Tibial artery (tissue), 4 donors: Measurements from ENCODE around the gene LDAF1.
"Not testable (repeated sequence)": the region's sequence is repeated elsewhere in the genome, so short reads cannot be mapped to it uniquely, and the experiment has no call there.

Experiments
- DNase-seq, 2 donors: peaks; one replicate each; pipeline ENCODE4 v3.0.0-alpha.2; 2019
- H3K27ac ChIP-seq, 2 donors: fragments of 200-600 bp; sonication (generic) in 1 of 2; 1 replicate in 1 of 2; 2 replicates in 1 of 2; pipeline ENCODE4 v1.5.1; 2018 to 2019; ENCODE audit warnings: mild to moderate bottlenecking in 1 of 2
- H3K27me3 ChIP-seq, 2 donors: fragments of 200-600 bp; sonication (generic) in 1 of 2; one replicate each; pipeline versions ENCODE4 v1.5.1 to v1.6.0; 2016 to 2019
- H3K36me3 ChIP-seq, 3 donors: fragments of 200-600 bp; sonication (generic) in 2 of 3; one replicate each; pipeline ENCODE4 v1.5.1; 2016 to 2019; ENCODE audit warnings: mild to moderate bottlenecking in 2 of 3
- H3K4me1 ChIP-seq, 4 donors: fragments of 200-600 bp; sonication (generic) in 2 of 4; 1 replicate in 3 of 4; 2 replicates in 1 of 4; pipeline ENCODE4 v1.5.1; 2016 to 2019
- H3K4me3 ChIP-seq, 2 donors: fragments of 200-600 bp; sonication (generic) in 1 of 2; 1 replicate in 1 of 2; 2 replicates in 1 of 2; pipeline ENCODE4 v1.5.1; 2018 to 2019; ENCODE audit warnings: mild to moderate bottlenecking in 2 of 2
- H3K9me3 ChIP-seq, 3 donors: fragments of 200-600 bp; sonication (generic) in 1 of 3; one replicate each; pipeline ENCODE4 v1.5.1; 2016 to 2019
- intact Hi-C: fragments of 100-400 bp; cut with DNase I; formaldehyde crosslinking; loops from one replicate; pipeline ENCODE4 v1.15.0; 2023; ENCODE audit warnings: low total_unique reads
- TF ChIP-seq, protein P1 (sequence below), 2 experiments: fragments of 200-600 bp in 1 of 2; fragments of 450-650 bp in 1 of 2; IDR thresholded peaks; one replicate each; pipeline ENCODE4 v1.5.1; 2017 to 2019; ENCODE audit warnings: antibody characterized with exemption in 2 of 2, mild to moderate bottlenecking in 1 of 2, moderate library complexity in 1 of 2

LDAF1 gene

DNA sequence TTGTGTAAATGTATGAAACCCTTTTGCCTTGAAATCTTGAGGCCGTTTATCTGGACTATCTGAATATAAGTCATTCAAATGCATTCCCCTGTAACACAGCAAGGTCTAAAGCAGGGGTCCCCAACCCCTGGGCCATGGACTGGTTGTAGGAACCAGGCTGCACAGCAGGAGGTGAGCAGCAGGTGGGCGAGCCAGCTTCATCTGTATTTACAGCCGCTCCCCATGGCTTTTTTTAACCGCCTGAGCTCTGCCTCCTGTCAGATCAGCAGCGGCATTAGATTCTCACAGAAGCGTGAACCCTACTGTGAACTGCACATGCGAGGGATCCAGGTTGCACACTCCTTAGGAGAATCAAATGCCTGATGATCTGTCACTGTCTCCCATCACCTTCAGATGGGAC is 32.0 kb upstream of the LDAF1 start:
- intact Hi-C loops: no loop called here
- H3K36me3 ChIP-seq: no peaks in the 10 kb centered on the region
- H3K9me3 ChIP-seq: no peaks in the 10 kb centered on the region
- DNase-seq: no peak
- H3K27me3 ChIP-seq: peaks cover 0 to 3% of the 10 kb centered on the region in 2 donors
- H3K4me3 ChIP-seq: no peak overlapping the region
- H3K27ac ChIP-seq: no peak overlapping the region
- TF ChIP-seq, protein P1, sequence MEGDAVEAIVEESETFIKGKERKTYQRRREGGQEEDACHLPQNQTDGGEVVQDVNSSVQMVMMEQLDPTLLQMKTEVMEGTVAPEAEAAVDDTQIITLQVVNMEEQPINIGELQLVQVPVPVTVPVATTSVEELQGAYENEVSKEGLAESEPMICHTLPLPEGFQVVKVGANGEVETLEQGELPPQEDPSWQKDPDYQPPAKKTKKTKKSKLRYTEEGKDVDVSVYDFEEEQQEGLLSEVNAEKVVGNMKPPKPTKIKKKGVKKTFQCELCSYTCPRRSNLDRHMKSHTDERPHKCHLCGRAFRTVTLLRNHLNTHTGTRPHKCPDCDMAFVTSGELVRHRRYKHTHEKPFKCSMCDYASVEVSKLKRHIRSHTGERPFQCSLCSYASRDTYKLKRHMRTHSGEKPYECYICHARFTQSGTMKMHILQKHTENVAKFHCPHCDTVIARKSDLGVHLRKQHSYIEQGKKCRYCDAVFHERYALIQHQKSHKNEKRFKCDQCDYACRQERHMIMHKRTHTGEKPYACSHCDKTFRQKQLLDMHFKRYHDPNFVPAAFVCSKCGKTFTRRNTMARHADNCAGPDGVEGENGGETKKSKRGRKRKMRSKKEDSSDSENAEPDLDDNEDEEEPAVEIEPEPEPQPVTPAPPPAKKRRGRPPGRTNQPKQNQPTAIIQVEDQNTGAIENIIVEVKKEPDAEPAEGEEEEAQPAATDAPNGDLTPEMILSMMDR (IDR thresholded peaks at IDR 0.05): no peak
- no peaks in the 10 kb centered on the region for H3K4me1 ChIP-seq

DNA sequence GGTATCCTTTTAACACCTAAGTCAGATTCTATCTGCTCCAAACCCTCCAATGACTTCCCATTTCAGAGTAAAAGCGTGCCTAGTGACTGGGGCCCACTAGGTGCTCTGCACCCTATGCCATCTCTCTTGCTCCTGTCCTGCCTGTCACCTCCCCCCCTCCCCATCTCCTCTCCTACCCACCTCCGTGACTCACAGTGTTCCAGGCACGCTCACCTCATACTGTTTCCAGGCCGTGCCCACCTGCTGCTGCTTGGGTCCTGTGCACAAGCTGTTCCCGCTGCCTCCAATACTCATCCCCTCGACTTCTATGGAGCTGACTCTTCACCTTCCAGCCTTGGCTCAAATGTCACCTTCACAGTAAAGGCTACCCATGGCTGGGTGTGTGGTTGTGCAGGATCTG is 29.5 kb upstream of the LDAF1 start:
- Histone ChIP-seq H3K27me3 (peaks cover 0 to 3% of the 10 kb centered on the region in 2 donors), H3K27ac (no peak overlapping the region), H3K9me3 (no peaks in the 10 kb centered on the region), H3K36me3 (no peaks in the 10 kb centered on the region), H3K4me3 (no peak overlapping the region), H3K4me1 (no peaks in the 10 kb centered on the region)
- intact Hi-C loops: no loop called here
- DNase-seq: no peak
- TF ChIP-seq, protein P1 (IDR thresholded peaks at IDR 0.05): no peak

DNA sequence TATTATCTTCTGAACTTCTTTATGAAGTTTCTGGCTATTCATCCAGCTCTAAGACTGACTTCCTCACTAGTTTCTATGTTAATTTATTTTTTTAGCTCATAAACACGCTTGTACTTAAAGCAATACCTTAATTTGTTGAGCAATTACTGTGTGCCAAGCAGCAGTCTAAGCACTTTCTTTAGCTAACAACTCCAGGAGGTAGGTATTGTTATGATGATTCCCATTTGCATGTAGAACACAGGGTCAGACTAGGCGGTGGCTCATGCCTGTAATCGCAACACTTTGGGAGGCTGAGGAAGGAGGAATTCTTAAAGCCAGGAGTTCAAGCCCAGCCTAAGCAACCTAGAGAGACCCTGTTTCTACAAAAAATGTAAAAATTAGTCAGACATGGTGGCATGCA is 27.7 kb upstream of the LDAF1 start:
- H3K9me3 ChIP-seq: no peaks in the 10 kb centered on the region
- TF ChIP-seq, protein P1 (IDR thresholded peaks at IDR 0.05): no peak
- intact Hi-C loops: no loop called here
- H3K4me1 ChIP-seq: no peaks in the 10 kb centered on the region
- H3K36me3 ChIP-seq: no peaks in the 10 kb centered on the region
- no peak overlapping the region for H3K4me3 ChIP-seq
- no peak for DNase-seq
- H3K27me3 ChIP-seq: peaks cover 0 to 3% of the 10 kb centered on the region in 2 donors
- no peak overlapping the region for H3K27ac ChIP-seq

DNA sequence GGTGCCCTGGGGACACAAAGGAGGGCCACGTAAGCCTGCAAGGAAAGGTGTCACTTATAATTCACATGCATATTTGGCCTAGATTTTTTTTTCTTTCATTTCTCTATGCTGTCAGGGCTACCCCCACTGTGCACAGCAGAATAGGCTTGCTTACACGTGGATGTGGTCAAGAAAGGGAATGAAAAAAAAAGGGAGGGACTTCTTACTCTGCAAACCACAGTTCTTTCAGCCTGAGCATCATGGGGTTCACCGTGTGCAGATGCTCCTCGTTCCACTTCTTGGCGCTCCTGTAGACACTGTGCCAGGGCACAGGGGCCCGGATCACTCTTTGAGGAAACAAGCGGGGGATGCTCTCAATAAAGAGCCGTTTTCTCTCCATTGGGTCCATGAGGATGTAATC is 24.4 kb upstream of the LDAF1 start:
- intact Hi-C loops: no loop called here
- Histone ChIP-seq H3K4me1 (no peaks in the 10 kb centered on the region), H3K36me3 (no peaks in the 10 kb centered on the region), H3K9me3 (no peaks in the 10 kb centered on the region), H3K4me3 (no peak overlapping the region), H3K27ac (no peak overlapping the region), H3K27me3 (no peaks in the 10 kb centered on the region)
- TF ChIP-seq, protein P1 (IDR thresholded peaks at IDR 0.05): no peak
- no peak for DNase-seq

DNA sequence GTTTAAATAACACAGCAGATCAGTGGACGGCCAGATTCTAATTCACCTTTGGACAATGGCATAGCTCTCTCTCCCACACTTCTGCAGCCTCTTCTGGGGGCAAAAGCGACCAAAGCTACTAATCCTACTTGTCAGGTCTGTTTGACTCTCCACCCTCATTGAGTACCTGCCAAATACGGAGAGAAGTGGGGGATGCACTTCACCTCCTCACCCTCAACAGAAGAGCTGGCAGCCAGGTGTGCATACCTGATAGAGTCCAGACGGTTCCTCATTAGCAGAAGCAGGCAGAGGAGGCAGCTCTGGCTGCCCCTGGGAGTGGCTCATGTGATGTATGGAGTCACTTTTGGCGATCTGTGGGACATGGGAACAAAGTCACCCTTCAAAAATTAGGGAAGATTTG is 12.7 kb upstream of the LDAF1 start:
- H3K36me3 ChIP-seq: no peaks in the 10 kb centered on the region
- peaks cover 0 to 3% of the 10 kb centered on the region in 2 donors for H3K27me3 ChIP-seq
- no peak overlapping the region for H3K4me3 ChIP-seq
- H3K27ac ChIP-seq: no peak overlapping the region
- no peaks in the 10 kb centered on the region for H3K4me1 ChIP-seq
- TF ChIP-seq, protein P1 (IDR thresholded peaks at IDR 0.05): no peak
- intact Hi-C loops: no loop called here
- no peaks in the 10 kb centered on the region for H3K9me3 ChIP-seq
- no peak for DNase-seq

DNA sequence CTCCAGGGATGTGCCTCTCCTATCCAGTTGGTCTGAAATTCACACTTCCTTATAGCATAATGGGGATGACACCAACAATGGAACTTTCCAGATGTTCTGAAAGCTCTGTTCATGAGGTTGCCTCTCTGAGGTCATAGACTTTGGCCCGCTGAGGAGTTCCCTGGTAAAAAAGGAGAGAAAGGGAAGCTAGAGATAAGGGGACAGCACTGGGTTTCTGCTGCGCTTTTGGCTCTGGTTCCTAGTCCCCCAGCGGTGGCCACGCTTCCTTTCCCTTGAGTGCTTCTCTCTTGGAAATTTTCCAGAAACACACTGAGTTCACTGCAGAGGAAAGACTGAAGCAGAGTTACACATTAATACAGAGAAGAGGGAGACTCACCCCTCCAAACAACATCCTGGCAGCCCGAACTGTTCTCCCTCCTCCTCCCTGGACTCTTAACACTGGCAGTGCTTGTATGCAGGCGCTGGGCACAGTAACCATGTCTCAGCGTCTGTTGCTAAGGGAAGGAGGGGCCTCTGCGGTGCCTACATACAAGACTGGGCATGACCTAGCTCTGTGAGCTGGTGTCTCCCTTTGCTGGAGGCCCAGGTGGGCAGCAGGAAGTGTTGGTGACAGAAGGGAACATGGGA is 8.0 kb upstream of the LDAF1 start, which contains the start of gene DNAH3:
Gene DNAH3, minus strand, starts transcription at position 472 of the 627 bp plus-strand sequence. CDS start 527 bp downstream, outside the sequence.
- intact Hi-C loops: loop anchor here (10.0 kb wide), 1 partner anchor 1524 kb away; no protein-coding TSS in a partner anchor
- TF ChIP-seq, protein P1 (IDR thresholded peaks at IDR 0.05): no peak
- no peaks in the 10 kb centered on the region for H3K9me3 ChIP-seq
- H3K27ac ChIP-seq: no peak within 1 kb of the TSS
- no peak within 1 kb of the TSS for H3K4me3 ChIP-seq
- DNase-seq: no peak
- no peaks in the 10 kb centered on the region for H3K4me1 ChIP-seq
- no peaks in the 10 kb centered on the region for H3K36me3 ChIP-seq
- H3K27me3 ChIP-seq: no peaks in the 10 kb centered on the region

DNA sequence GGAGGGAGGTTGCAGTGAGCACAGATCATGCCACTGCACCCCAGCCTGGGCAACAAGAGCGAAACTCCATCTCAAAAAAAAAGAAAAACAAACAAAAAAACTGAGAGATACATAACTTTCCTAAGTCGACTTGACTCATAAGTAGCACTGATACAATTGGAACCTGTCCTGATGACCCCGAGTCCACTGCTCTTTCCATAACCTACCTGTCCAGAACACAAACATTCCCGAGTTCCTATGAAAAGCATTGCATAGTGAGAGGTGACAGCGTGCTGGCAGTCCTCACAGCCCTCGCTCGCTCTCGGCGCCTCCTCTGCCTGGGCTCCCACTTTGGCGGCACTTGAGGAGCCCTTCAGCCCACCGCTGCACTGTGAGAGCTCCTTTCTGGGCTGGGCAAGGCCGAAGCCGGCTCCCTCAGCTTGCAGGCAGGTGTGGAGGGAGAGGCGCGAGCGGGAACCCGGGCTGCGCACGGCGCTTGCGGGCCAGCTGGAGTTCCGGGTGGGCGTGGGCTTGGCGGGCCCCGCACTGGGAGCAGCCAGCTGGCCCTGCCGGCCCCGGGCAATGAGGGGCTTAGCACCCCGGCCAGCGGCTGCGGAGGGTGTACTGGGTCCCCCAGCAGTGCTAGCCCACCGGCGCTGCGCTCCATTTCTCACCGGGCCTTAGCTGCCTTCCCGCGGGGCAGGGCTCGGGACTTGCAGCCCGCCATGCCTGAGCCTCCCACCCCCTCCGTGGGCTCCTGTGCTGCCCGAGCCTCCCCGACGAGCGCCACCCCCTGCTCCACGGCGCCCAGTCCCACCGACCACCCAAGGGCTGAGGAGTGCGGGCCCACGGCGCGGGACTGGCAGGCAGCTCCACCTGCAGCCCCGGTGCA is 6.1 kb upstream of the LDAF1 start:
- H3K27me3 ChIP-seq, H3K27ac ChIP-seq, H3K4me3 ChIP-seq, H3K9me3 ChIP-seq, H3K36me3 ChIP-seq, DNase-seq, H3K4me1 ChIP-seq: not testable (repeated sequence)
- intact Hi-C loops: loop anchor here (10.0 kb wide), 1 partner anchor 1522 kb away; no protein-coding TSS in a partner anchor
